Stimulated activated naive B cell treated with anti-CD40 and anti-IgM and Interleukin-4, amounts not matched to agents 10 μg/mL and 1 μg/mL and 100 μg/mL, for 72 hours (primary cell): ENCODE measurements around the gene ZFP36L1.
A peak's percentile ranks its signal among the peaks of the same experiment; 100 is the strongest.

Source experiments
- ATAC-seq, 2 donors: fragments of 150-1000 bp; cut with Tn5 transposase; replicated peaks; 2 replicates each; pipeline ENCODE4 v1.10.0; 2021; ENCODE audit warnings: moderate library complexity in 1 of 2
- DNase-seq: peaks from one replicate; pipeline ENCODE4 v3.0.0; 2021
- H3K27ac Mint-ChIP-seq: one replicate; pipeline ENCODE4 v1.8.0; 2022; ENCODE audit warnings: mild to moderate bottlenecking, mixed read lengths
- H3K27me3 Mint-ChIP-seq, 2 donors: one replicate each; pipeline ENCODE4 v1.8.0; 2022; ENCODE audit warnings: mixed read lengths in 2 of 2
- H3K36me3 Mint-ChIP-seq, 2 donors: one replicate each; pipeline ENCODE4 v1.8.0; 2022; ENCODE audit warnings: mixed read lengths in 2 of 2, mild to moderate bottlenecking in 1 of 2
- H3K4me1 Mint-ChIP-seq, 2 donors: one replicate each; pipeline ENCODE4 v1.8.0; 2022; ENCODE audit warnings: mixed read lengths in 2 of 2, mild to moderate bottlenecking in 1 of 2
- H3K4me3 Mint-ChIP-seq, 2 donors: one replicate each; pipeline ENCODE4 v1.8.0; 2022; ENCODE audit warnings: mild to moderate bottlenecking in 2 of 2, mixed read lengths in 2 of 2, moderate library complexity in 1 of 2
- H3K9me3 Mint-ChIP-seq, 2 donors: one replicate each; pipeline ENCODE4 v1.8.0; 2022; ENCODE audit warnings: mixed read lengths in 2 of 2, mild to moderate bottlenecking in 1 of 2

Gene ZFP36L1

GRCh38 chr14:68760761-68761160 is 32.1 kb downstream of the ZFP36L1 start:
- Mint-ChIP-seq H3K4me3 (no peak overlapping the region), H3K4me1 (peaks cover 31 to 52% of the 10 kb centered on the region in 2 donors), H3K27me3 (no peaks in the 10 kb centered on the region), H3K9me3 (no peaks in the 10 kb centered on the region), H3K36me3 (no peaks in the 10 kb centered on the region), H3K27ac (no peak overlapping the region)
- DNase-seq, result no peak
- ATAC-seq, result no peak

GRCh38 chr14:68759937-68760336 is 32.9 kb downstream of the ZFP36L1 start:
- no peak overlapping the region for H3K27ac Mint-ChIP-seq
- DNase-seq (no peak), ATAC-seq (no peak)
- no peaks in the 10 kb centered on the region for H3K36me3 Mint-ChIP-seq
- peaks cover 32 to 58% of the 10 kb centered on the region in 2 donors for H3K4me1 Mint-ChIP-seq
- no peaks in the 10 kb centered on the region for H3K27me3 Mint-ChIP-seq
- no peak overlapping the region for H3K4me3 Mint-ChIP-seq
- no peaks in the 10 kb centered on the region for H3K9me3 Mint-ChIP-seq

DNA sequence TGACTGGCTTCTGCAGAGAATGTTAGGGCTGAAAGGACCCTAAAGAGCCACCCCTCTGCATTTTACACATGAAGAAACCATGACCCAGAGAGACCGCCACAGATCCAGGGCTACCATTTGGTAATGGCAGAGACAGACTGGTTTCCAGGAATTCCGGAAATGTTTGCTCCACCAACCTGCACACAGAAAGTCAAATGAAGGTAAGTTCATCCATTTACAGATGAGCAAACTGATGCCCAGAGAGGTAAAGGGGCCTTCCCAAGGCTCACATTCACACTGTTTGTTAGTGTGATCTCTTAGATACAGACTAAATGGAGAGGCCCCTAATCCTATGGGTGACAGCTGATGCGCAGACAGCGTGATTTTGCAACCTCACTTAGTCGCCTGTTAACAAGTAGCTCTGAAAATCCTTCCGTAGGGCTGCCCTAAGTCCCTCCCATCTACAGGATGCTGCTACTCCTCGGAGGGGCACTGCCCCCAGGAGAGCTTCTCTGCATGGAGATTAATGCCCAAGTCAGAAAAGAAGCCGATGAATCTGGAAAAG is 33.8 kb downstream of the ZFP36L1 start:
- DNase-seq, result no peak
- Mint-ChIP-seq H3K4me1 (peaks cover 32 to 58% of the 10 kb centered on the region in 2 donors), H3K27ac (no peak overlapping the region), H3K4me3 (no peak overlapping the region), H3K36me3 (no peaks in the 10 kb centered on the region), H3K9me3 (no peaks in the 10 kb centered on the region), H3K27me3 (no peaks in the 10 kb centered on the region)
- no peak for ATAC-seq

DNA sequence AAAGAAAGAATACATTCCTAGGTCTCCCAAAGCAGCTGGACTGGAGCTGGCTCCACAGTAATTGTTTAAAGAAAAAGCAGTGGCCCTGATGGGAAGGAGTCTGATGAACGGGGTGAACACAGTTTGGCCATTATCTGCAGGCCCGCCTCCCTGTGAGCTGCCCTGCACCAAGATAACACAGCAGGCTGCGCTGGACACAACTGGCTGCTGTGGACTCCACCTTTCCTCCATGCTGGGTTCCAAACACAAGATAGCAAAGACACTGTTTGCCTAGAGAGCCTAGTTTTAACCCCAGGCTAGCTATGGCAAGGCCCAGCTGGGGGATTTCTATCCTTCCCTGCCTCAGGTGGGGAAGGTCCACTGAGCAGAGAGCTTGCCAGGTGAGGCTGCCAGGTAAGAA is 34.6 kb downstream of the ZFP36L1 start:
- DNase-seq, result no peak
- Mint-ChIP-seq H3K4me3 (no peak overlapping the region), H3K36me3 (no peaks in the 10 kb centered on the region), H3K4me1 (peaks cover 32 to 58% of the 10 kb centered on the region in 2 donors), H3K9me3 (no peaks in the 10 kb centered on the region), H3K27ac (peak overlapping the region; percentile 73), H3K27me3 (no peaks in the 10 kb centered on the region)
- ATAC-seq, result no peak

GRCh38 chr14:68757618-68758081 is 35.2 kb downstream of the ZFP36L1 start:
- no peaks in the 10 kb centered on the region for H3K36me3 Mint-ChIP-seq
- no peaks in the 10 kb centered on the region for H3K27me3 Mint-ChIP-seq
- H3K27ac Mint-ChIP-seq, result peak overlapping the region; percentile 73

GRCh38 chr14:68756734-68757133 is 36.1 kb downstream of the ZFP36L1 start:
- Mint-ChIP-seq H3K4me3 (no peak overlapping the region), H3K36me3 (no peaks in the 10 kb centered on the region), H3K9me3 (no peaks in the 10 kb centered on the region), H3K27me3 (no peaks in the 10 kb centered on the region), H3K27ac (peak overlapping the region; percentile 31), H3K4me1 (peaks cover 34 to 62% of the 10 kb centered on the region in 2 donors)
- DNase-seq (no peak), ATAC-seq (no peak)

More at GRCh38 chr14:68757618-68758081, 35.2 kb downstream of the ZFP36L1 start:
- Mint-ChIP-seq H3K4me3 (peak overlapping the region in 1 of 2 donors; percentile 22), H3K9me3 (no peaks in the 10 kb centered on the region), H3K4me1 (peaks cover 32 to 58% of the 10 kb centered on the region in 2 donors)
- peak; percentile 63 for DNase-seq
- peak; percentile 94 to 95 for ATAC-seq

- DNase-seq (no peak), ATAC-seq (peak; percentile 22 to 28)
- no peaks in the 10 kb centered on the region for H3K27me3 Mint-ChIP-seq
- no peak overlapping the region for H3K27ac Mint-ChIP-seq
- no peaks in the 10 kb centered on the region for H3K36me3 Mint-ChIP-seq
- no peak overlapping the region for H3K4me3 Mint-ChIP-seq
- no peaks in the 10 kb centered on the region for H3K9me3 Mint-ChIP-seq
- peaks cover 34 to 59% of the 10 kb centered on the region in 2 donors for H3K4me1 Mint-ChIP-seq
Measured at GRCh38 chr14:68756000-68756481, 36.8 kb downstream of the ZFP36L1 start.

DNA sequence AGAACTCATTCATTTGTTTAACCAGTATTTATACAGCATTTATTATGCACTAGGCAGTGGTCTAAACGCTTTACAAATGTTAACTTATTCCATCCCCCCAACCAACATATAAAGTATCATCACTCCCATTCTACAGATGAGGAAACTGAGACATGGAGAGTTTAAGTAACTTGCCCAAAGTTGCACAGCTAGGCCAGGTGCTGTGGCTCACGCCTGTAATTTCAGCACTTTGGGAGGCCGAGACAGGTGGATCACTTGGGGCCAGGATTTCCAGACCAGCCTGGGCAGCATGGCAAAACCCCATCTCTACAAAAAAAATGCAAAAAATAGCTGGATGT is 37.9 kb downstream of the ZFP36L1 start:
- H3K36me3 Mint-ChIP-seq, result no peaks in the 10 kb centered on the region
- no peak for ATAC-seq
- peaks cover 33 to 55% of the 10 kb centered on the region in 2 donors for H3K4me1 Mint-ChIP-seq
- no peak for DNase-seq
- no peak overlapping the region for H3K4me3 Mint-ChIP-seq
- no peak overlapping the region for H3K27ac Mint-ChIP-seq
- H3K27me3 Mint-ChIP-seq, result no peaks in the 10 kb centered on the region
- H3K9me3 Mint-ChIP-seq, result no peaks in the 10 kb centered on the region

GRCh38 chr14:68753690-68754089 is 39.2 kb downstream of the ZFP36L1 start:
- no peaks in the 10 kb centered on the region for H3K36me3 Mint-ChIP-seq
- no peak for DNase-seq
- no peaks in the 10 kb centered on the region for H3K9me3 Mint-ChIP-seq
- no peak overlapping the region for H3K27ac Mint-ChIP-seq
- H3K27me3 Mint-ChIP-seq, result no peaks in the 10 kb centered on the region
- peaks cover 26 to 42% of the 10 kb centered on the region in 2 donors for H3K4me1 Mint-ChIP-seq
- ATAC-seq, result no peak
- H3K4me3 Mint-ChIP-seq, result no peak overlapping the region

DNA sequence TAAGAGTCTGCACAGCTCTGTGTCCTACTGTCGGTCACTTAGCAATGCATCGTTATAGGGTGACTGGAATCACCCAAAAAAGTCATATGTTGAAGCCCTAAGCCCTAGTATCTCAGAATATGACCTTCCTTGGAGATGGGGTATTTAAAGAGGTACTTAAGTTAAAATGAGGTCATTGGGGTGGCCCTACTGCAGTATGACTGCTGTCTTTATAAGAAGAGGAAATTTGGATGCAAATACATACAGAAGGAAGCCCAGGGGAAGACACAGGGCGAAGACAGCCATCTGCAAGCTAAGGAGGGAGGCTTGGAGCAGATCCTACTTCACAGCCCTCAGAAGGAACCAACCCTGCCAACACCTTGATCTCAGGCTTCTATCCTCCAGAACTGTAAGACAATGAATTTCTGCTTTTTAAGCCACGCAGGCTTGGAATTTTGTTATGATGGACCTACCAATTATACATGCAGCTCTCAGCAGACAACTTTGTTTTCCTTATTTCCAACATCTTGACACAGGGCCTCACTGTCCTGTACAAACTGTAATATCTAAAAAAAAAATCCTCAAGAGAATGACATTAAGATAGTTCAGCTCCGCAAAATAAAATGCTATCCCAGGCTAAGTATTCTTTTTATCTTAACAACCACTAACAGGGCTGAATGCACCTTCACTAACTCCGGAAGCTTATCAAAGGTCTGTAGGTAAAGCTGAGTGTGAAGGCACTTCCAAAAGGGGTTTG is 40.4 kb downstream of the ZFP36L1 start:
- Mint-ChIP-seq H3K4me3 (no peak overlapping the region), H3K36me3 (no peaks in the 10 kb centered on the region), H3K9me3 (no peaks in the 10 kb centered on the region), H3K27ac (no peak overlapping the region), H3K27me3 (no peaks in the 10 kb centered on the region), H3K4me1 (peaks cover 19 to 30% of the 10 kb centered on the region in 2 donors)
- no peak for ATAC-seq
- DNase-seq, result no peak

- ATAC-seq, result no peak
- Mint-ChIP-seq H3K36me3 (no peaks in the 10 kb centered on the region), H3K4me1 (peaks cover 10 to 20% of the 10 kb centered on the region in 2 donors), H3K27ac (peak overlapping the region; percentile 2), H3K9me3 (no peaks in the 10 kb centered on the region), H3K27me3 (no peaks in the 10 kb centered on the region), H3K4me3 (no peak overlapping the region)
- no peak for DNase-seq
Measured at GRCh38 chr14:68749487-68750475, 43.1 kb downstream of the ZFP36L1 start.

GRCh38 chr14:68748691-68749090 is 44.2 kb downstream of the ZFP36L1 start:
- Mint-ChIP-seq H3K27ac (no peak overlapping the region), H3K36me3 (no peaks in the 10 kb centered on the region), H3K9me3 (no peaks in the 10 kb centered on the region), H3K4me3 (no peak overlapping the region), H3K4me1 (peaks cover 13 to 29% of the 10 kb centered on the region in 2 donors), H3K27me3 (no peaks in the 10 kb centered on the region)
- ATAC-seq (no peak), DNase-seq (no peak)

- Mint-ChIP-seq H3K9me3 (no peaks in the 10 kb centered on the region), H3K4me3 (no peak overlapping the region), H3K27ac (no peak overlapping the region), H3K4me1 (peaks cover 16 to 33% of the 10 kb centered on the region in 2 donors), H3K36me3 (no peaks in the 10 kb centered on the region), H3K27me3 (no peaks in the 10 kb centered on the region)
- no peak for DNase-seq
- ATAC-seq, result no peak
Measured at GRCh38 chr14:68748260-68748659, 44.6 kb downstream of the ZFP36L1 start.

GRCh38 chr14:68747393-68747792 is 45.5 kb downstream of the ZFP36L1 start:
- Mint-ChIP-seq H3K27ac (peak overlapping the region; percentile 39), H3K9me3 (no peaks in the 10 kb centered on the region), H3K4me3 (no peak overlapping the region), H3K4me1 (peaks cover 24 to 41% of the 10 kb centered on the region in 2 donors), H3K27me3 (no peaks in the 10 kb centered on the region), H3K36me3 (no peaks in the 10 kb centered on the region)
- no peak for DNase-seq
- ATAC-seq, result no peak
